Muscle of leg (tissue), 11 donors: ENCODE measurements around the gene STMND1. TPM values are rescaled to one million over a fixed set of nuclear protein-coding genes. Genes with fewer than 3 reads are reported as not detected.

Source experiments
- DNase-seq: peaks from one replicate; pipeline ENCODE4 v3.0.0; 2013
- H3K27ac ChIP-seq: one replicate; pipeline ENCODE4 v1.5.1; 2013; ENCODE audit warnings: mild to moderate bottlenecking, low read length, control low read depth
- H3K27me3 ChIP-seq: one replicate; pipeline ENCODE4 v1.6.1; 2013; ENCODE audit warnings: low read length; ENCODE audit not compliant: control insufficient read depth, insufficient read depth
- H3K36me3 ChIP-seq: one replicate; pipeline ENCODE4 v1.6.1; 2013; ENCODE audit warnings: low read length; ENCODE audit not compliant: control insufficient read depth, insufficient read depth
- H3K4me1 ChIP-seq: one replicate; pipeline ENCODE4 v1.6.1; 2013; ENCODE audit warnings: low read length; ENCODE audit not compliant: control insufficient read depth, insufficient read depth
- H3K4me3 ChIP-seq: one replicate; pipeline ENCODE4 v1.5.1; 2013; ENCODE audit warnings: low read length, control low read depth
- H3K9me3 ChIP-seq: replicated peaks from 2 replicates; pipeline ENCODE4 v1.6.1; 2013; ENCODE audit warnings: low read depth, low read length; ENCODE audit not compliant: control insufficient read depth
- WGBS: methylation state at CpG from one replicate; pipeline ENCODE4 v1.1.5; 2013; ENCODE audit warnings: missing lambda C conversion rate; ENCODE audit not compliant: insufficient coverage; 5-methylcytosine and 5-hydroxymethylcytosine counted together
- polyA plus RNA-seq, 8 donors: library from polyadenylated mRNA; unstranded; fragments of 120-200 nt; gene quantifications; one replicate each; pipeline versions ENCODE4 v1.2.1 to v1.2.3, GENCODE V29; 2013; ENCODE audit warnings: inconsistent platforms in 1 of 8, low replicate concordance in 1 of 8; ENCODE audit not compliant: insufficient read length in 8 of 8, insufficient read depth in 1 of 8
- total RNA-seq: library from RNA; stranded (reverse); fragments of 120-200 nt; gene quantifications from one replicate; pipeline ENCODE4 v1.2.4, GENCODE V29; 2013

The STMND1 gene
- total and polyA plus RNA-seq, 9 donors: 0.20 to 0.52 (median 0.28) TPM; not detected in 5

DNA sequence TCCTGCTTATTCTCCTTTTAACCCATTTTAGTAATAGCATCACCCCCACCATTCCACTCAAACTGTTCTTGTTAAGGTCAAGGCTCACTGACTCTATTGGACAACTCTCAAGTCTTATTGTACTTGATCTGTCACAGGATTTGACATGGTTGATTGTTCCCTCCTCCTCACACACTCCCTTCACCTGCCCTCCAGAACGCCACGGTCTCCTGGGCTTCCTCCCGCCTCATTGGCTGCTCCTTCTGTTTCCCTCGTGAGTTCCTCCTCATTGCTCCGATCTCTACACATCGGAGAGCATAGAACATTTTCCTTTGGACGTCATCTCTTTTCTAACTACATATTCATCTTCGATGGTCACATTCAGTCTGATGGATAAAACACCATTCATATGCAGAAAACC is 55.1 kb downstream of the STMND1 start:
- H3K4me1 ChIP-seq: peaks cover 6% of the 10 kb centered on the region
- no peaks in the 10 kb centered on the region for H3K36me3 ChIP-seq
- no peak overlapping the region for H3K27ac ChIP-seq
- H3K27me3 ChIP-seq: no peaks in the 10 kb centered on the region
- no peak overlapping the region for H3K4me3 ChIP-seq
- DNase-seq: no peak
- 55% methylated on average over 8 of the region's 8 CpGs for WGBS
- peaks cover 3% of the 10 kb centered on the region for H3K9me3 ChIP-seq

GRCh38 chr6:17157617-17158016 is 55.8 kb downstream of the STMND1 start:
- no peaks in the 10 kb centered on the region for H3K36me3 ChIP-seq
- 82% methylated on average over 2 of the region's 2 CpGs for WGBS
- peaks cover 3% of the 10 kb centered on the region for H3K9me3 ChIP-seq
- peaks cover 6% of the 10 kb centered on the region for H3K4me1 ChIP-seq
- DNase-seq: no peak
- no peak overlapping the region for H3K27ac ChIP-seq
- H3K4me3 ChIP-seq: no peak overlapping the region
- no peaks in the 10 kb centered on the region for H3K27me3 ChIP-seq

- H3K4me1 ChIP-seq: peaks cover 6% of the 10 kb centered on the region
- H3K9me3 ChIP-seq: no peaks in the 10 kb centered on the region
- WGBS: no CpG with 5 or more reads among the region's 5 CpGs
- H3K4me3 ChIP-seq: no peak overlapping the region
- DNase-seq: no peak
- H3K27me3 ChIP-seq: no peaks in the 10 kb centered on the region
- H3K36me3 ChIP-seq: no peaks in the 10 kb centered on the region
- no peak overlapping the region for H3K27ac ChIP-seq
These were observed 57.4 kb downstream of the STMND1 start for GRCh38 chr6:17159240-17159639.

DNA sequence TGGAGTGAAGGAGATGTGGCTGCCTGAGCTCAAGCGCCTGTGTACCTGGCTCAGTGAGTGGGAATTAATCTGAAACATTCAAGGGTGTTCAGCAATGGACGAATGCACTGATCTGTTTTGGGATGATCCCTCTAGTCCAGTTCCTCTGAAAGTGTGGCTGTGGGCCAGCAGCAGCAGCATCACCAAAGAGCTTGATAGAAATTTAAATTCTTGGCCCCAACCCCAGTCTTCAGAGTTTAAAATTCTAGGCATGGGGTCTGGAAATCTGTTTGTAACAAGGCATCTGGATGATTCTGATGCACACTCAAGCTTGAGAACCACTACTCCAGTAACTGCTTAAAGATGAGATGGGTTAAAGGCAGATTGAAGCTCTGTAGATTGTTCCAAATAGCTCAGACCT is 59.2 kb downstream of the STMND1 start:
- no peak overlapping the region for H3K27ac ChIP-seq
- peaks cover 6% of the 10 kb centered on the region for H3K4me1 ChIP-seq
- peak; percentile 46 for DNase-seq

GRCh38 chr6:17165383-17165782 is 63.5 kb downstream of the STMND1 start:
- H3K36me3 ChIP-seq: no peaks in the 10 kb centered on the region
- peaks cover 24% of the 10 kb centered on the region for H3K4me1 ChIP-seq
- no peak overlapping the region for H3K27ac ChIP-seq
- H3K4me3 ChIP-seq: no peak overlapping the region
- H3K9me3 ChIP-seq: no peaks in the 10 kb centered on the region
- H3K27me3 ChIP-seq: no peaks in the 10 kb centered on the region
- peak; percentile 24 for DNase-seq
- 54% methylated on average over 3 of the region's 5 CpGs for WGBS

More for the DNA sequence above, 59.2 kb downstream of the STMND1 start:
- Histone ChIP-seq H3K36me3 (no peaks in the 10 kb centered on the region), H3K9me3 (no peaks in the 10 kb centered on the region), H3K27me3 (no peaks in the 10 kb centered on the region), H3K4me3 (no peak overlapping the region)
- 65% methylated on average over 2 of the region's 2 CpGs for WGBS

DNA sequence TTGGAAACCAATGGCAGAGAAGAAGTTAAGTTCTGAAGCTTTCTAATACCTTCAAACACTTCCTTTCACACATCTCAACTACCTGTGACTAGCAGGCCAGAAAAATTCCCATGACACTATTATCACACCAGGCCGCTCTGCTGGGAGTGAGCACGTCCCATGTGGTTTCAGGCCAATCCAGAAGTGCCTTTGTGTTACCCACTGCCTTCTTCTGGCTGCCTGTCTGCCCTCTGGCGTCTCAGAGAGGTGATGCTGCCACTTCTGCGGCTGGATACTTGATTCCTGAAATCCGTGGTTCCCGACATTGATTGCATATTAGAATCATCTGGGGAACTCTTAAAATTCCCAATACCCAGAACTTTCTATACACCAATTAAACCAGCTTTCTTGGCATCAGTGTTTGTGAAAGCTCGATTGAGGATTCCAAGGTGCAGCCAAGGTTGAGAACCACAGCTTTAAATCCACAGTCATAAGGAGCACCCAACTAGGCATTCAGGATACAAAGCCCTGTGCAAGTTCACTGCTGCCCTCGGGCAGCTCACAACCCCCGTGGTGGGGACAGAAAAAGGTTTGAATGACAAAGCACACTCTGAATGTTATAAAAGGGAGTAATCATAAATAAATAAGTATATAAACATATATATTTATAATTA is 65.6 kb downstream of the STMND1 start:
- peak; percentile 41 for DNase-seq
- Histone ChIP-seq H3K27me3 (no peaks in the 10 kb centered on the region), H3K4me1 (peaks cover 20% of the 10 kb centered on the region), H3K9me3 (no peaks in the 10 kb centered on the region), H3K36me3 (no peaks in the 10 kb centered on the region), H3K4me3 (no peak overlapping the region), H3K27ac (no peak overlapping the region)
- WGBS: 46% methylated on average over 3 of the region's 9 CpGs

- H3K36me3 ChIP-seq: no peaks in the 10 kb centered on the region
- H3K27ac ChIP-seq: peak overlapping the region; percentile 85
- no peaks in the 10 kb centered on the region for H3K27me3 ChIP-seq
- no peak overlapping the region for H3K4me3 ChIP-seq
- 45% methylated on average over 5 of the region's 6 CpGs for WGBS
- no peaks in the 10 kb centered on the region for H3K9me3 ChIP-seq
- peak; percentile 89 for DNase-seq
- H3K4me1 ChIP-seq: peaks cover 20% of the 10 kb centered on the region
These were observed 67.4 kb downstream of the STMND1 start for GRCh38 chr6:17169291-17169690.

GRCh38 chr6:17169711-17170110 is 67.9 kb downstream of the STMND1 start:
- peak overlapping the region; percentile 85 for H3K27ac ChIP-seq
- H3K9me3 ChIP-seq: no peaks in the 10 kb centered on the region
- no peak for DNase-seq
- no peak overlapping the region for H3K4me3 ChIP-seq
- WGBS: 72% methylated on average over 3 of the region's 6 CpGs
- peaks cover 20% of the 10 kb centered on the region for H3K4me1 ChIP-seq
- H3K36me3 ChIP-seq: no peaks in the 10 kb centered on the region
- H3K27me3 ChIP-seq: no peaks in the 10 kb centered on the region

- no peak overlapping the region for H3K27ac ChIP-seq
- H3K4me3 ChIP-seq: no peak overlapping the region
- DNase-seq: no peak
- peaks cover 20% of the 10 kb centered on the region for H3K4me1 ChIP-seq
- H3K36me3 ChIP-seq: no peaks in the 10 kb centered on the region
- no CpG with 5 or more reads among the region's 4 CpGs for WGBS
- no peaks in the 10 kb centered on the region for H3K27me3 ChIP-seq
- no peaks in the 10 kb centered on the region for H3K9me3 ChIP-seq
These were observed 71.1 kb downstream of the STMND1 start for GRCh38 chr6:17172836-17173470.

DNA sequence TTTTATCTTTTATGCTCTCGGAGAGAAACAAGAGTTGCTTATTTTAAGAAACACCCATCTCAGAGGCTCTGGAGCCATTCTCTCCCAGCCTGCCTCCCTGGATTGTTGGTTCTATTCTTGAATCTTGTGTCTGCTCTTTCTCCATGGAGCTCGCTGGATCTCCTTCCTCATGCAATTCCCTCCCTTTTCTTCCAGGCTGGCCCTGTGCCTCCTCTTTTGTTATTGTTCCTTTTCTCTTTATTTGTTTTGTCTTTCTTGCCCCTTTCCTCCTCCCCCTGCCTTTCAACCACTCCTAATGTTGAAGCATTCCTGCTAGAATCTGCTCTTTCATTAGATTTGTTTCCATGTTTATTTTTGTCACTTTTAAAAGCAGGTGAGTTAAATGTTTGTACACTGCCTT is 76.5 kb downstream of the STMND1 start:
- Histone ChIP-seq H3K36me3 (no peaks in the 10 kb centered on the region), H3K27me3 (no peaks in the 10 kb centered on the region), H3K9me3 (peaks cover 4% of the 10 kb centered on the region), H3K27ac (no peak overlapping the region), H3K4me1 (peaks cover 3% of the 10 kb centered on the region), H3K4me3 (no peak overlapping the region)
- 57% methylated on average over 1 of the region's 2 CpGs for WGBS
- DNase-seq: no peak
